8988T (cell line): ENCODE results near the gene KLK15.
"Not testable (repeated sequence)": the region's sequence is repeated elsewhere in the genome, so short reads cannot be mapped to it uniquely, and the experiment has no call there.

ENCODE experiments used
- DNase-seq: peaks from one replicate; pipeline ENCODE4 v3.0.0; 2011

Gene KLK15

DNA sequence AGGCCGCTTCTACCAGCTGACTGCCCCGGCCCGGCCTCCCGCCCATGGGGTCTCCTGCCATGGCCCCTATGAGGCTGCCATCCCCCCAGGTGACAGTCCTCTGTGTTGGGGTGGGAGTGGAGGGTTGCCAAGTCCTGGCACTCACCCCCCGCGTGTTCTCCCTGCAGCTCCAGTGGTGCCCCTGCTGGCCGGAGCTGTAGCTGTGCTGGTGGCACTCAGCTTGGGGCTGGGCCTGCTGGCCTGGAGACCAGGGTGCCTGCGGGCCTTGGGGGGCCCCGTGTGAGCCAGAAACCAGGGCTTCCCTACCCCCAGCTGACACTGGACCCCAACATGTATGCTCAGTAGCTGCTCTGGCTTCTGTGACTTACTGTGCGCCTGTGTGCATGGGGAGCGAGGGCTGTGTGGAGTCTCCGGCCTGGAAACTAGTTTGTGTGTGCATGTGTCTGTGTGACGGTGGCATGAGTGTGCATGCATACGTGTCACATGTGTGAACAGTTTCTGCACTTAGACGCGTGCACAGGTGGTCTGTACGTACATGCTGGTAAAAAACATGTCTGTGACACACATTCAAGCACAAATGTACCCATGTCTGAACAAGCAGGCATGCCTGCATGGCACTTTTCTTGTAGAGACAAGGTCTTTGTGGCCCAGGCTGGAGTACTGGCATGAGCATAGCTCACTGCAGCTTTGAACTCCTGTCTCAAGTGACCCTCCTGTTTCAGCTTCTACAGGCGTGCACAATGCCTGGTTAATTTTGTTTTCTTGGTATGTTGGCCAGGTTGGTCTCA, 38.3 kb downstream of the KLK15 start:
- DNase-seq, result no peak

DNA sequence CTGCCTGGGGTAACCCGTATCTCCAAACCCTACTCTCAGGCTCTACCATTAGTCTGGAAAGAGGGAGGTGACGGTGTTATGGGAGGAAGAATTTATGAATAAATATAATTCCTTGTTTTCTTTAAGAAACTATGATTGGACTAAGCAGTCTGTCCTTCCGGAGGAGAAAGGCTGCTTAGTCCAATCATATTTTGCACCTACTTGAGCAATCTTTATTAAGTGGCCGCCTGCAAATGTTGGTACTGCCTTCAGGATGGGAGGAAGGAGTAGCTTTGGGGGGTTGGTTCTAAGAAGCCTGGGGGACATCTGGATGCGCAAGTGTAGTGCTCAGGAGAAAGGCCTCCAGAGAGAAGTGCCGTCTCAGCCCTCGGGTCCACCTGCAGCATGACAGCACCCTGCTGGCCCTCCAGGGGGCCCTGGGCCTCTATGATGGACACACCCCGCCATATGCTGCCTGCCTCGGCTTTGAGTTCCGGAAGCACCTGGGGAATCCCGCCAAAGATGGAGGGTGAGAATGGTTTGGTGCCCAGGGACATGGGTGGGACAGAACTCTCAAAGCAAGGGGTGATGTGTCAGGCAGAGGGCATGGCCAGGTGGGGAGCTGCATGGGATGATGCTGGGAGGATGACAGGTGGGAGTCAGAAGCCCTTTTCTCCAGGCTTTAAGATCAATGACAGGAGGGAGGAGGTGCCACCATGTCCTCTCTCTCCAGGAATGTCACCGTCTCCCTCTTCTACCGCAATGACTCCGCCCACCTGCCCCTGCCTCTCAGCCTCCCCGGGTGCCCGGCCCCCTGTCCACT, 39.1 kb downstream of the KLK15 start:
- no peak for DNase-seq

GRCh38 chr19:50793558-50794065, 39.8 kb downstream of the KLK15 start:
- DNase-seq, result no peak

GRCh38 chr19:50792272-50793250, 40.8 kb downstream of the KLK15 start:
- DNase-seq, result no peak

GRCh38 chr19:50791594-50792271, 41.6 kb downstream of the KLK15 start:
- DNase-seq, result no peak

DNA sequence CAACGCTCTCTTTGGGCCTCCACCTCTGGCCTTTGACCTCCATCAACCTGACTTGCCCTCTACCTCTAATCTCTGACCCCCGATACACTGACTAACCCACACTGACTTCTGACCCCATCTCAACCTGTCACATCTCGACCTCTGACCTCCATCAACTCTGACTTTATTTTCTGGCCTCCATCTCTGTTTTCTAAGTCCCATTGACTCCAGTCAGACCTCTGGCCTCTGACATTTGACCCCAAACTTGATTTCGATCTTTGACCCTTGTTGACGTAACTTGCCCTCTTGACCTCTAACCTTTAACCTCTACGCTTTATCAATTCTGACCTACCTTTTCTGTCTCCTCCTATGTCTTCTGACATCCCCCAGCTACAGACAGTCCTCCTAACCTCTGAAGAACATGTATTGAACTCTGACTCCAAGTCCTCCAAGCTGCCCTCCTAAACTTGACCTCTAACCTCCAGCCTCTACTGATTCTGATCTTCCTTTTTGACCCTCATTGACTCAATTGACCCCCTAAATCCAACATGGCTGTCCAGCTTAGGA, 42.4 kb downstream of the KLK15 start:
- no peak for DNase-seq

DNA sequence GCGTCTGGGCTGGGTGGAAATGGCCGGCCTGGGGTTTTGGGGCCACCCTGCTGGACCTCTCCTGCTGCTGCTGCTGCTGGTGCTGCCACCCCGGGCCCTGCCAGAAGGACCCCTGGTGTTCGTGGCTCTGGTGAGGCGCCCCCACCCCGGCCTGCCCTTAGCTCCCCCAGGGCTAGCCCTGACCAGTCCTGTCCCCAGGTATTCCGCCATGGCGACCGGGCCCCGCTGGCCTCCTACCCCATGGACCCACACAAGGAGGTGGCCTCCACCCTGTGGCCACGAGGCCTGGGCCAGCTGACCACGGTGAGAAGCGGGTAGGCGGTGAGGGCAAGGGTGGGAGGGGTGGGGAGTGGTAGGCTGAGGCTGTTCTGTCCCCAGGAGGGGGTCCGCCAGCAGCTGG, 43.0 kb downstream of the KLK15 start, which contains the start of gene ACP4:
Gene ACP4 (plus strand): TSS at position 20 of the 400 bp plus-strand sequence. CDS start 0 bp downstream, at position 20.
- no peak for DNase-seq

DNA sequence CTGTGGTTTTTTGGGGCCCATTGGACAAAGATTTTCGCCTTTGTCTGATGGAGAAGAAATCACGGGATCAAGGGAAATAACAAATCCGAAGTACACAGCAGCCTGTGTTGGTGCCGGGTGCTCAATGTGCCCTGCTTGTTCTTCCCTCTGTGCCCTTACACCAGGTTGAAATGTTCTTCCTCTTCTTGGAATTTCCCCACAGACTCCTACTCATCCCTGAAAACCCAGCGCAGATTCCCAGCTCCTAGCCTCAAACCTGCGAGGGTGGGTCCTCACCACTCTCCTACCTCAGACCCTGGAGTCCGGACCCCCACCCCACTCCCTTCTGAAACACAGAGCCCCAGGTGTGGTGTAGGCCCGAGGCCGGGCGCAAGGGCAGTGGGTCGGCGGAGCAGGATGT, 48.0 kb downstream of the KLK15 start:
- DNase-seq, result no peak

DNA sequence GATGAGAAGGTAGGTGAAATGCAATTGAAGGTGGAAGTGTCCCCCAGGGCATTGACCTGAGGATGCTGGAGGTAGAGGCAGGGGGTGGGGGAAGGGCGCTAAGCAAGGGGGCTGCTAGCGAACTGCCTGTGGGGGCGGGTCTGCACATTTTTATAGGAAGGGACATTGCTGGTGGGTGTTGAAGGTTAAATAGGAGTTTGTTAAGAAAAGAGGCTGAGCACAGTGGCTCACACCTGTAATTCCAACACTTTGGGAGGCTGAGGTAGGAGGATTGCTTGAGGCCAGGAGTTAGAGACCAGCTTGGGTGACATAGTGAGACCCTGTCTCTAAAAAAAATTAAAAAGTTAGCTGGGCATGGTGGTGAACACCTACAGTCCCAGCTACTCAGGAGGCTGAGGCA, 48.7 kb downstream of the KLK15 start:
- DNase-seq, result no peak

DNA sequence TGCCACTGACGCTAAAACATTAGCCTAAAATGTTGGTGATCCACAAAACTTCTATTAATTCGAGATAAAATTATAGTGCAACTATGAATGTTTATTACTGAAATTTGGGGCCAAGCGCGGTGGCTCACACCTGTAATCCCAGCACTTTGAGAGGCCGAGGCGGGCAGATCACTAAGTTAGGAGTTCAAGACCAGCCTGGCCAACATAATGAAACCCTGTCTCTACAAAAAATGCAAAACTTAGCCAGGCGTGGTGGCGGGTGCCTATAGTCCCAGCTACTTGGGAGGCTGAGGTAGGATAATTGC, 49.6 kb downstream of the KLK15 start:
- not testable (repeated sequence) for DNase-seq

- no peak for DNase-seq
Measured at GRCh38 chr19:50780753-50781435, 52.5 kb downstream of the KLK15 start.

GRCh38 chr19:50779504-50780457, 53.6 kb downstream of the KLK15 start:
- DNase-seq, result no peak

GRCh38 chr19:50778906-50779430, 54.4 kb downstream of the KLK15 start:
- no peak for DNase-seq

DNA sequence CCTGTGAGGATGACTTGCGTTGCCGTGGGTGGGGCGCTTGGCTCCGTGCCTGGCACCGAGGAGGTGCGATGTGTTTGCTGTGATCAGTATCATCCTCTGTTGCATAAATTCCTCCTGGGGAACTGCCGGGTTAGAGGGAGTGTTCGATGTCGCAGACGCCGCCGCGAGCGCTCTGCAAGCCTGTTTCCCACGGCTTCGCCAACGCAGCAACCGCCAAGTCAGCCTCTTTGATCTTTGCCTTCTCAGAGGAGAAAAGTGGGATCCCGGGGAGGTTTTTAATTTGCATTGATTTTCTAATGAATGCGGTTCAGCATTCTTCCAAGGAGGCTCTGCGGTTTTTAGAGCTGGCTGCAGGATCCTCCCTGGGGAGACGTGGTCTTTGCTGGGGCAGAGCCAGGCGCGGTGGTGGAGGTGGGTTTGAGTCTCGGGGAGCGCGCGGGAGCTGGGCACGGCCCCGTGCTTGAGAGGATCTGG, 55.5 kb downstream of the KLK15 start:
- no peak for DNase-seq

- DNase-seq, result no peak
Measured at GRCh38 chr19:50777261-50777660, 56.1 kb downstream of the KLK15 start.

DNA sequence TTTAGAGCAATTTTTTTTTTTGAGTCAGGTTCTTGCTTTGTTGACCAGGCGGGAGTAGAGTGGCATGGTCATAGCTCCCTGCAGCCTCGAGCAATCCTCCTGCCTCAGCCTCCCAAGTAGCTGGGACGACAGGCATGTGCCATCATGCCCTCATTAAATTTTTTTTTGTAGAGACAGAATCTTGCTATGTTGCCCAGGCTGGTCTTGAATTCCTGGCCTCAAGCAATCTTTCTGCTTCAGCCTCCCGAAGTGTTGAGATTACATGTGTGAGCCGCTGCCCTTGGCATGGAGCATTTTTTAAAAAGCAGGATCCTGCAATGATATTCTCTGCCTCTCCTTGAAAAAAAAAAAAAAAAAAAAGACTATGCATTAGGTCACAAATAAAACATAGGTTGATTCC, 57.2 kb downstream of the KLK15 start:
- DNase-seq, result no peak
